Left lung (tissue), 10 donors: Measurements from ENCODE around the gene ONECUT2. TPM values are rescaled to one million over a fixed set of nuclear protein-coding genes. Genes with fewer than 3 reads are reported as not detected.
"Not testable (repeated sequence)": the region's sequence is repeated elsewhere in the genome, so short reads cannot be mapped to it uniquely, and the experiment has no call there.

Source experiments
- ATAC-seq: fragments of 200-7000 bp; cut with Tn5 transposase; one replicate; pipeline ENCODE4 v1.9.1; 2020; ENCODE audit warnings: moderate library complexity
- DNase-seq, 4 donors: peaks; one replicate each; pipeline ENCODE4 v3.0.0-alpha.2; 2013 to 2020
- H3K27ac ChIP-seq, 2 donors: fragments of 200-600 bp; sonication (generic) in 1 of 2; one replicate each; pipeline versions ENCODE4 v1.5.0 to v1.8.0; 2020 to 2021
- H3K27me3 ChIP-seq, 2 donors: fragments of 200-600 bp; sonication (generic) in 1 of 2; one replicate each; pipeline versions ENCODE4 v1.5.0 to v1.8.0; 2020 to 2021
- H3K36me3 ChIP-seq, 2 donors: fragments of 200-600 bp; sonication (generic) in 1 of 2; one replicate each; pipeline versions ENCODE4 v1.5.0 to v1.8.0; 2020 to 2021
- H3K4me1 ChIP-seq, 2 donors: fragments of 200-600 bp; one replicate each; pipeline ENCODE4 v1.8.0; 2021
- H3K4me3 ChIP-seq, 2 donors: fragments of 200-600 bp; sonication (generic) in 1 of 2; one replicate each; pipeline versions ENCODE4 v1.5.0 to v1.8.0; 2020 to 2021; ENCODE audit warnings: mild to moderate bottlenecking in 1 of 2
- H3K9me3 ChIP-seq, 2 donors: fragments of 200-600 bp; sonication (generic) in 1 of 2; one replicate each; pipeline versions ENCODE4 v1.5.0 to v1.8.0; 2020 to 2021
- intact Hi-C, 2 donors: fragments of 100-400 bp; cut with DNase I; formaldehyde crosslinking; loops; one replicate each; pipeline versions ENCODE4 v1.11.2 to v1.14.2; 2022
- polyA plus RNA-seq, 6 donors: library from polyadenylated mRNA; unstranded; fragments of 120-200 nt; gene quantifications; one replicate each; pipeline ENCODE4 v1.2.1, GENCODE V29; 2013; ENCODE audit not compliant: insufficient read length in 6 of 6
- total RNA-seq, 2 donors: library from RNA; stranded (reverse); fragmentation: NEBNext Ultra II Directional; extraction: Animal tissue kit (Norgen Biotek cat#: 25700); gene quantifications; one replicate each; pipeline ENCODE4 v1.2.1, GENCODE V29; 2021
- TF ChIP-seq, protein P1 (sequence below), 2 donors: fragments of 200-600 bp; sonication (generic) in 1 of 2; IDR thresholded peaks; one replicate each; pipeline versions ENCODE4 v1.5.0 to v1.8.0; 2021; ENCODE audit warnings: antibody characterized with exemption in 2 of 2
- donor health status: DM: no; HTN: yes; CAD: no.
- donor health status: DM: no; HTN: no; CAD: no.

The ONECUT2 gene
- total and polyA plus RNA-seq, 8 donors = 0.03 to 0.26 (median 0.06) TPM

DNA sequence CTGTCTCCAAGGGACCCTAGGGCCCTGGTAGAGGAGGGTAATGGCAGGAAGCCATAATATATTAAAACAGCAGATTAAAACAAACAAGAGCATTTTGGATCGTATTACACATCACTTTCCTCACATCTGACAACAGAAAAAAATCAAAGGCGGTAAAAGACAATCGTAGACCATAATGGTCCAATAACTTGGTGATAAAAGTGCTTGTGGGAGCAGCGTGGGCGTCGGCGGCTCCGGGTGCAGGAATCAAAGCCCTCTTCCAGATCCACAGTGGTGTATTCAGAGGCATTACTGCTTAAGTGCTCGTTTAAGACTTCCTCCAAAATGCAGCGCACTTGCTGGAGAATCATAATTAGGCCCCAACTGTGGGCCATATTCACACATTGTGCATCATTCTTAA, 83.4 kb downstream of the ONECUT2 start:
- Histone ChIP-seq H3K9me3 (no peaks in the 10 kb centered on the region), H3K4me1 (no peaks in the 10 kb centered on the region), H3K27me3 (peaks cover 0 to 8% of the 10 kb centered on the region in 2 donors), H3K36me3 (no peaks in the 10 kb centered on the region), H3K4me3 (no peak overlapping the region), H3K27ac (no peak overlapping the region)
- ATAC-seq (no peak), DNase-seq (no peak)
- TF ChIP-seq, protein P1, sequence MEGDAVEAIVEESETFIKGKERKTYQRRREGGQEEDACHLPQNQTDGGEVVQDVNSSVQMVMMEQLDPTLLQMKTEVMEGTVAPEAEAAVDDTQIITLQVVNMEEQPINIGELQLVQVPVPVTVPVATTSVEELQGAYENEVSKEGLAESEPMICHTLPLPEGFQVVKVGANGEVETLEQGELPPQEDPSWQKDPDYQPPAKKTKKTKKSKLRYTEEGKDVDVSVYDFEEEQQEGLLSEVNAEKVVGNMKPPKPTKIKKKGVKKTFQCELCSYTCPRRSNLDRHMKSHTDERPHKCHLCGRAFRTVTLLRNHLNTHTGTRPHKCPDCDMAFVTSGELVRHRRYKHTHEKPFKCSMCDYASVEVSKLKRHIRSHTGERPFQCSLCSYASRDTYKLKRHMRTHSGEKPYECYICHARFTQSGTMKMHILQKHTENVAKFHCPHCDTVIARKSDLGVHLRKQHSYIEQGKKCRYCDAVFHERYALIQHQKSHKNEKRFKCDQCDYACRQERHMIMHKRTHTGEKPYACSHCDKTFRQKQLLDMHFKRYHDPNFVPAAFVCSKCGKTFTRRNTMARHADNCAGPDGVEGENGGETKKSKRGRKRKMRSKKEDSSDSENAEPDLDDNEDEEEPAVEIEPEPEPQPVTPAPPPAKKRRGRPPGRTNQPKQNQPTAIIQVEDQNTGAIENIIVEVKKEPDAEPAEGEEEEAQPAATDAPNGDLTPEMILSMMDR (IDR thresholded peaks at IDR 0.05) = no peak
- intact Hi-C loops = no loop called here

DNA sequence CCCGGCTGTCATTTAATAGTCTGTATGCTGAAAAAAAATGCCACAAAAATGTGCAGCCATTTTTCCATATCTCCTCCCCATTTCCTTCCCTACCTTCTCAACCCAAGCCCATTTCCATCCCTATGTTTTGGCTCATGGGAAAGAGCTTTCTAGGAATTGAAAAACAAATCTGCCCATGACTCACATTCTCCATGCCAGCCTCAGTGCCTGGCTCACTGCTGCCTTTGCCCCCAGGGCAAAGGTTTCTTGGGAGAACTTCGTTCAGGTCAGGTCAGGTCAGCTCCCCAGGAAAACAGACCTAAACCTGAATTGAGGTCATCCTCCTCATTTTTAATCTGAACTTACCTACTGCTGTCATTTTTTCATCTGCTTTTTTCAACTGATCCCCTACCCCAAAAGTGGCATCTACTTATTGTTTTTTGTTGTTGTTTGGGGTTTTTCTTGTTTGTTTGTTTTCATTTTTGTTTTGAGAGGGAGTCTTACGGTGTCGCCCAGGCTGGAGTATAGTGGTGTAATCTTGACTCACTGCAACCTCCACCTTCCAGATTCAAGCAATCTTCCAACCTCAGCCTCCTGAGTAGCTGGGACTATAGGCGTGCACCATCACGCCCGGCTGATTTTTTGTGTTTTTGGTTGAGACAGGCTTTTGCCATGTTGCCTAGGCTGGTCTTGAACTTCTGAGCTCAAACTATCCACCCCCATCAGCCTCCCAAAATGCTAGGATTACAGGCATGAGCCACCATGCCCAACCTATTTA, 84.7 kb downstream of the ONECUT2 start:
- no peak for ATAC-seq
- TF ChIP-seq, protein P1 (IDR thresholded peaks at IDR 0.05) = no peak
- H3K4me1 ChIP-seq = no peaks in the 10 kb centered on the region
- peaks cover 0 to 8% of the 10 kb centered on the region in 2 donors for H3K27me3 ChIP-seq
- no peak overlapping the region for H3K4me3 ChIP-seq
- H3K9me3 ChIP-seq = no peaks in the 10 kb centered on the region
- no peaks in the 10 kb centered on the region for H3K36me3 ChIP-seq
- intact Hi-C loops = no loop called here
- no peak for DNase-seq
- H3K27ac ChIP-seq = no peak overlapping the region

DNA sequence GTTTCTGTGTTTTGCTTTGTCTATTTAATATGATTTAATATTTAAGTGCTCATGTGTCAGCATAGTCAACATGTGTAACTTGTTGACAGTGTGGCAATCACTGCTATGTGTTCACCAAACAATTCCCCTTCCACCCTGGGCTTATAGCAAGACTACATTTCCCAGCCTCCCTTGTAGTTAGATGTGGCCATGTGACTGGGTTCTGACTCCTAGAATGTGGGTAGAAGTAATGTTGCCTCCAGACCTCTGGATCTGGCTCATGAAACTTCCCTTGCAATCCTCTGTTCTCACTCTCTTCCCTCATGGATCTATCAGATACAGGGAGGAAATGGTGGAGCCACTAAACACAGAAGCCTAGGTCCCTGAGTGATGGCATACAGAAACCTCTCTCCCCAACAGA, 87.2 kb downstream of the ONECUT2 start:
- H3K4me3 ChIP-seq, H3K27me3 ChIP-seq, H3K36me3 ChIP-seq, DNase-seq, ATAC-seq, H3K27ac ChIP-seq, H3K9me3 ChIP-seq, intact Hi-C loops, H3K4me1 ChIP-seq: not testable (repeated sequence)

DNA sequence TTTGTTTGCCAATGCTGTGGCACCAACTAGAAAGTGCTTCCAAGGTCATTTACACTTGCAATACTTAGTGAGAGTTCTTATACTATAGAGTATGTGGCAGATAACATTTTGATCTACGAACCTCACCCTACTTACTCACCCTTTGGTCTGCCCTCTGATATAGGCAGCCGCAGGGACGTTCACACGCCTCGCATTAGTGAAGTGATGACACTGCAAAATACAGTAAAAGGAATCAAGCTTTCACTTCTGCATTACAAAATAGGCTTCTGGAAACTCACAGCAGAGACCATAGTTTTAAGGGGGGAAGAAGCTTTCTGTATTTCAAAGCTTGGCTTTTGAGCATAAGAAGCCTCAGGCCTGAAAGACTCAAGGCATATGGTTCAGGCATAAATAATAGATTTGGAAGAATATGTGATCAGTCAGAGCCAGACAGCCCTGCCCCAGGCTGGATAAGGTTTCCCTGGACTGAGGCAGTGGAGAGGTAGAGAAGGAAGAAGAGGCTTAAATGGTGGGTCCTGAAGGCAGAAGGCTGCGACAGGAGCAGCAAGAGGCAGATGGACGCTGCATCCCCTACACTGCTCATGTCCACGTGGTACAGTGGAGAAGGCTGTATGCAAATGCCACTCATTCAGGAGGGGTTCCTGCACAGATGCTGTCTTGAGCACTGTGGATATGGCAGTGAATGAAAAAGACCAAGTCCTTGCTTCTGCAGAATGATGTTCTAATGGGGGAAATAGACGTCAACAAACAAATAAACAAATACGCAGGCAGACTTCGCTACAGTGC, 88.2 kb downstream of the ONECUT2 start:
- TF ChIP-seq, protein P1 (IDR thresholded peaks at IDR 0.05) = no peak
- intact Hi-C loops = no loop called here
- H3K36me3 ChIP-seq = no peaks in the 10 kb centered on the region
- no peaks in the 10 kb centered on the region for H3K9me3 ChIP-seq
- DNase-seq (peak in 1 of 4 donors; percentile 40), ATAC-seq (peak; percentile 71)
- H3K4me1 ChIP-seq = no peaks in the 10 kb centered on the region
- no peaks in the 10 kb centered on the region for H3K27me3 ChIP-seq
- no peak overlapping the region for H3K4me3 ChIP-seq
- H3K27ac ChIP-seq = no peak overlapping the region

DNA sequence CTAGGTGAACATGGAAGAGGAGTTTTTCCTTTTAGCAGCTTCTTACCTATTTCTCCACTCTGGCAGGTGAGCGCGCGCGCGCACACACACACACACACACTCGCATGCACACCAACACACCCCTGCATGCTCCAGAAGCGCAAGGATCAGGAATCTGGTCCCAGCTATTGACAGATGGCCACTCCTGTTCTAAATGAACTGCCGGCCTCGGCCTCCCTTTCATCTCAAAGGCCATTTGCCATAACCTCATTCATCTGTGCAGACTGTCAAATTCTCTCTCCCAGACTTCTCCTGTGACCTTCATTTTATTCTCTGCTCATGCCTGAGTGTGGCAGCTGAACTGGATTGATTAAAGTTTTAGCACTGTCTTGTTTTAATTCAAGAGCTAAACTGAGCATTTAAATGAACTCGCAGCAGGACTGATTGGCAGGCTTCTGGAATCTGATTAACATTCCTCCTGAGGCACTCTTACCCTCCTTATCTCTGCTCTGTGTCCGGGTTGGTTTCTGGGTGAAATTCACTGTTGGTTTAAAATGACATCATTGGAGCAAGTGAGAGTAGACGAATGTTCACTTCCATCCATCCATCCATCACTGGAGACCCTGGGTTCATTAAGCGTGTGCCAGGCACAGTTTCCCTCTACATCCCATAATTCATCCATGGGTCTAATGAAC, 92.5 kb downstream of the ONECUT2 start:
- Histone ChIP-seq H3K36me3 (no peaks in the 10 kb centered on the region), H3K27me3 (no peaks in the 10 kb centered on the region), H3K4me3 (no peak overlapping the region), H3K4me1 (no peaks in the 10 kb centered on the region), H3K27ac (no peak overlapping the region), H3K9me3 (no peaks in the 10 kb centered on the region)
- TF ChIP-seq, protein P1 (IDR thresholded peaks at IDR 0.05) = no peak
- ATAC-seq = no peak
- intact Hi-C loops = no loop called here
- no peak for DNase-seq
